Epithelial cell of esophagus (primary cell): ENCODE results near the gene EIF4E1B.

Experiments used
- DNase-seq: peaks from one replicate; pipeline ENCODE4 v3.0.0; 2010; ENCODE audit warnings: low read depth
- H3K4me3 ChIP-seq: 2 replicates; pipeline ENCODE4 v1.5.1; 2011; ENCODE audit warnings: mild to moderate bottlenecking, low read length, control low read depth
- CTCF ChIP-seq: IDR thresholded peaks from 2 replicates; pipeline ENCODE4 v1.5.1; 2011; ENCODE audit warnings: low read depth, mild to moderate bottlenecking, low read length, control low read depth, inconsistent platforms; ENCODE audit not compliant: insufficient read depth; ENCODE audit errors: missing control alignments

Gene EIF4E1B

GRCh38 chr5:176632745-176633144 is 2.3 kb downstream of the EIF4E1B start:
- no peak for TF ChIP-seq CTCF
- no peak overlapping the region for H3K4me3 ChIP-seq
- no peak for DNase-seq

DNA sequence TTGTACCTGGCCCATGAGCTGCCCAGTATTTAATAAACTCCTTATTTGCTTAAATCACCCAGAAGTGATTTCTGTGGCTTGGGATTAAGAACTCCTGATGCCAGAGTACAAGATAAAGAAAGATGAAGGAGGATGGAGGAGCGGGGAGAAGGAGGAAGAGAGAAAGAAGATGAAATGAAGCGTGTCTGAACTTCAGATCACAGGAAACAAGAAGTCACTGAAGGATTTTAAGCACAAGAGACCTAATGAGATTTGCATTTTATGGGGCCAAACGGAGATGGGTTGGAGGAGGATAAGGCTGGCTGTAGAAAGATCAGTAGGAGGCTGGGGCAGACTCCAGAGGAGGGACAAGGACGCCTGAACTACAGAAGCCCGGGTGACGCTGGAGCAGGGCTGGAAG is 3.1 kb downstream of the EIF4E1B start:
- no peak overlapping the region for H3K4me3 ChIP-seq
- no peak for DNase-seq
- TF ChIP-seq CTCF: no peak

DNA sequence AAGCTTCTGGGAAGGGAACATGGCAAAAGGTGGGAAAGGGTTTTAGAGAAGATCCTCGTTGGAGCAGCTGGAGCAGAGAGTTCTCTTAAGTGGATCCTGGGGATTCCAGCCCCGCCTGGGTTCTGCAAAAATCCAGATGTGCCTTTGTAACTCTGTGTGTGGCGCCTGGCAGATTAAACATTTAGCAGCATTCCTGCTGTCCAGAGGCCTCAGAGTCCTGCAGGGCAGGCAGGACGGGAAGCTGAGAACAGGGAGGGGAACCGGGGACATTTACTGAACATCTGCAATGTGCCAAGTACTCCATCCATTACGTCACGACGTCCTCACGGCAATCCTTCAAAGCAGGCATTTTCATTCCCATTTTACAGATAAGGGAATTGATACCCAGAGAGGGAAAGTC is 6.0 kb downstream of the EIF4E1B start:
- TF ChIP-seq CTCF: no peak
- DNase-seq: no peak
- no peak overlapping the region for H3K4me3 ChIP-seq

DNA sequence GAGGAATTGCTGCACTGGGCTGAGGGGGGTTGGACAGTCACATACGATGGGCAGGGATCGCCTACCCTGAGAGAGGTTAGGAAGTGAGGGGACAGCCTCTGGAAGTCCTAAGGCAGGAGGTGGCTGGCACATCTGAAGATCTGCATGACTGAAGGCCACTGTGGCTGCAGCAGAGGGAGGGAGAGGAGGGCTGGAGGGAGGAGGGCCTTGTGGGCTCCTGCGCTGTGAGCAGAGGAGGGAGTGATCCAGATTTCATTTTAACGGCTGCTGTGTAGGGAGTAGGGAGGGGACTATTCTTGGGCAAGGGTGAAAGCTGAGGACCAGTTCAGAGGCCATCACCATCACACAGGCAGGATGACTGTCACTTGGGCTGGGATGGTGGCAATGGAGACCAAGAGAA is 7.1 kb downstream of the EIF4E1B start:
- no peak for DNase-seq
- TF ChIP-seq CTCF: no peak
- H3K4me3 ChIP-seq: no peak overlapping the region

GRCh38 chr5:176638437-176638836 is 8.0 kb downstream of the EIF4E1B start:
- TF ChIP-seq CTCF: no peak
- no peak for DNase-seq
- no peak overlapping the region for H3K4me3 ChIP-seq

- TF ChIP-seq CTCF: no peak
- no peak for DNase-seq
- no peak overlapping the region for H3K4me3 ChIP-seq
Observed at GRCh38 chr5:176639208-176639607, 8.7 kb downstream of the EIF4E1B start.

DNA sequence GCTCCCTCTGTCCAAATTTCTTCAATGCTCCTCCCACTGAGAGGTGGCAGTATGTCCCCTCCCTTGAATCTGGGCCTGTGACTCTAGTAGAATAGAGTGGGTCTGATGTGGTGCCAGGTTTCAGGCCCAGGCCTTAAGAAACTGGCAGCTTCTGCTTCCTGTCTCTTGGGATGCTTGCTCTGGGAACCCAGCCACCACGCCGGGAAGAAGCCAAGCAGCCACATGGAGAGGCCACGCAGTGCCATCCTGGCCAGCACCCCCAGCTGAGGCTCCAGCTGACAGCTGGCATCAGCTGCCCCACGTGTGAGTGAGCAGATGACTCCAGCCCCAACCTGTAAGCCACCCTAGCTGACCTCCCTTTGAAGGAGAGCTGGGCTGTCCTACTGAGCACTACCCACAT is 9.5 kb downstream of the EIF4E1B start:
- no peak overlapping the region for H3K4me3 ChIP-seq
- DNase-seq: no peak
- no peak for TF ChIP-seq CTCF
